SK-MEL-5 (cell line): ENCODE data around the gene OIT3. TPM values are rescaled to one million over a fixed set of nuclear protein-coding genes. Genes with fewer than 3 reads are reported as not detected.
A peak's percentile ranks its signal among the peaks of the same experiment; 100 is the strongest.

Experiments used
- DNase-seq: peaks from one replicate; pipeline ENCODE4 v3.0.0-alpha.2; 2016; ENCODE audit warnings: low read depth, low spot score
- in situ Hi-C: cut with HindIII; loops from 2 replicates; pipeline ENCODE4 v1.10.0; 2016; ENCODE audit warnings: low sequenced_read_pairs, high pct_unique_total_duplicates, low pct_unique_long_range_greater_than_20kb
- polyA plus RNA-seq, 2 experiments: library from polyadenylated mRNA; depleted of rRNA; stranded (reverse); fragments of >200 nt; gene quantifications; 2 replicates each; pipeline ENCODE4 v1.2.3, GENCODE V29; 2015
- total RNA-seq: library from RNA; depleted of rRNA; stranded (reverse); fragments of >200 nt; shearing (Covaris generic); gene quantifications from 2 replicates; pipeline ENCODE4 v1.2.3, GENCODE V29; 2014; rRNA removed

The OIT3 gene
- total RNA-seq: not detected in 2 replicates
- polyA plus RNA-seq (2015; cell fraction: cytosol; rRNA removed): not detected in 2 replicates
- polyA plus RNA-seq (2015; cell fraction: nucleus; rRNA removed): not detected in 2 replicates

- in situ Hi-C loops: no loop called here
- DNase-seq: no peak
These were observed at the start of gene OIT3 for GRCh38 chr10:72893136-72893798. Gene OIT3 (plus strand): TSS chr10:72893739. CDS start chr10:72893799, 60 bp downstream.

DNA sequence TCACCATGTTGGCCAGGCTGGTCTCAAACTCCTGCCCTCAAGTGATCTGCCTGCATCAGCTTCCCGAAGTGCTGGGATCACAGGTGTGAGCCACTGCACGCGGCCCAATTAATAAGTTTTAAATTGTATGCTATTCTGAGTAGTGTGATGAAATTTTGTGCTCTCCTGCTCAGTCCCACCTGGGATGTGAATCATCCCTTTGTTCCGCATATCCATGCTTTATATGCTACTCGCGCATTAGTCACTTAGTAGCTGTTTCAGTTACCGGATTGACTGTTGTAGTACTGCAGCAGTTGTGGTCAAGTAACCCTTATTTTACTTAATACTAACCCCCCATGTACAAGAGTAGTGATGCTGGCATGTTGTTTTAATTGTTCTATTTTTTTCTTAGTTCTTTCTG lies 47.3 kb upstream of the OIT3 start:
- DNase-seq: no peak
- in situ Hi-C loops: no loop called here

GRCh38 chr10:72847681-72848080 lies 45.9 kb upstream of the OIT3 start:
- in situ Hi-C loops: no loop called here
- DNase-seq: no peak

DNA sequence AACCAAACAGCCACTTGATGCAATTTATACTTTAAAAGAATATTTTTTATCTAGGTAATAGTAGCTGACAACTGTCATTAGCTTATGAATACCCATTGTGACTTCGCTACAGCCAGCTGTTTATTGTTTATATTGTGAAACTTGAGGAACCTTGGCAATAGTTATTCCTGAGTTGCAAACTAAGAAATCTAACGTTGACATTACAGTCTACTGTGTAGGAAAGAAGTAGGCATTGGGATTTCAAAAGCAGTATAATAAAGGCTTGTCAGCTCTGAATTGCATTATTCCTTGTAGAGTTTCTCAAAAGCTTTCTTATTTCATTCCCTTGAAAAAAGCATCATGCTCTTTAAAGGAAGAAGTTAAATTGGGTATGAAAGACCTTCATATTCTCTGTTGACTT lies 42.7 kb upstream of the OIT3 start:
- no peak for DNase-seq
- in situ Hi-C loops: no loop called here

DNA sequence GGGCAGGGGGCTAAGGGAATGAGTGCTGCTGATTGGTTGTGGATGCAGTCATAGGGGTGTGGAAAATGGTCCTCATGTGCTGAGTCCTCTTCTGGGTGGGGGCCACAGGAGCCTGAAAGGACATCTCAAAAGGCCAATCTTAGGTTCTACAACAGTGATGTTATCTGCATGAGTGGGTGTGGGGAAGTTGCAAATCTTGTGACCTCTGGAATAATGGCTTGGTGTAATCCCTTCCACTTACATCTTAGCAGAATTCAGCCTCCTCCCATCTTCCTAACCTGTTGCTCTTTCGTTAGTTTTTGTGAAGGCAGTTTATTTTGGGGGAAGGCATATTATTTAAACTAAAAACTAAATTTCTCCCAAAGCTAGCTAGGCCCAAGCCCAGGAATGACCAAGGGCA lies 42.0 kb upstream of the OIT3 start:
- DNase-seq: no peak
- in situ Hi-C loops: no loop called here

GRCh38 chr10:72852508-72852907 lies 41.0 kb upstream of the OIT3 start:
- in situ Hi-C loops: no loop called here
- no peak for DNase-seq

DNA sequence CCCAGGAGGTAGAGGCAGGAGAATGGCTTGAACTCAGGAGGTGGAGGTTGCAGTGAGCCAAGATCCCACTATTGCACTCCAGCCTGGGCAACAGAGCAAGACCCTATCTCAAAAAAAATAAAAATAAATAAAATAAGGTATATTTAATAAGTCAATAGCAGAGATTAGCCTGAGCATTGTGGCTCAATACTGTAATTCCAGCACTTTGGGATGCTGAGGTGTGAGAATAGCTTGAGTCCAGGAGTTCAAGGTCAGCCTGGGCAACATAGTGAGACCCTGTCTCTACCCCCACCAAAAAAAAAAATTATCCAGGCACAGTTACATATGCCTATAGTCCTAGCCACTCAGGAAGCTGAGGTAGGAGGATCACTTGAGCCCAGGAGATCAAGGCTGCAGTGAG lies 38.4 kb upstream of the OIT3 start:
- in situ Hi-C loops: no loop called here
- DNase-seq: no peak

GRCh38 chr10:72855790-72856189 lies 37.7 kb upstream of the OIT3 start:
- DNase-seq: no peak
- in situ Hi-C loops: no loop called here

GRCh38 chr10:72858067-72858466 lies 35.5 kb upstream of the OIT3 start:
- in situ Hi-C loops: no loop called here
- DNase-seq: no peak

DNA sequence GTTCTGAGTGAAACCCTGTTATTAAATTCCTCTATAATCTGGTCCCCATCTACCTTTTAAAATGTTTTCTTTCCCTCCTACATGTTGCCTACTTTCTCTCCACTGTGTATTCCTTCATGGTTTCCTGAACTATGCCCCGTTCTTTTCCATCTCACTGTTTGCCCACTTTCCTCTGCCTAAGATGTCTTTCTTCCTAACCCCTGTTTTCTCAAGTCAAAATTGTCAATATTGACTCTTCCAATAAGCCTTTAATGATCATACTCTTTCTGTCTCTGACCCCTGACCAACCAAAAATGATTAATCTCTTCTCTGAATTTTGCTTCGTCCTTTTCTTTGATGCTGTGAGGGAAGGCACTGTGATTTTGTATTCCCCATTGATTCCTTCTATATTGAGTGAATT lies 30.6 kb upstream of the OIT3 start:
- in situ Hi-C loops: no loop called here
- no peak for DNase-seq

DNA sequence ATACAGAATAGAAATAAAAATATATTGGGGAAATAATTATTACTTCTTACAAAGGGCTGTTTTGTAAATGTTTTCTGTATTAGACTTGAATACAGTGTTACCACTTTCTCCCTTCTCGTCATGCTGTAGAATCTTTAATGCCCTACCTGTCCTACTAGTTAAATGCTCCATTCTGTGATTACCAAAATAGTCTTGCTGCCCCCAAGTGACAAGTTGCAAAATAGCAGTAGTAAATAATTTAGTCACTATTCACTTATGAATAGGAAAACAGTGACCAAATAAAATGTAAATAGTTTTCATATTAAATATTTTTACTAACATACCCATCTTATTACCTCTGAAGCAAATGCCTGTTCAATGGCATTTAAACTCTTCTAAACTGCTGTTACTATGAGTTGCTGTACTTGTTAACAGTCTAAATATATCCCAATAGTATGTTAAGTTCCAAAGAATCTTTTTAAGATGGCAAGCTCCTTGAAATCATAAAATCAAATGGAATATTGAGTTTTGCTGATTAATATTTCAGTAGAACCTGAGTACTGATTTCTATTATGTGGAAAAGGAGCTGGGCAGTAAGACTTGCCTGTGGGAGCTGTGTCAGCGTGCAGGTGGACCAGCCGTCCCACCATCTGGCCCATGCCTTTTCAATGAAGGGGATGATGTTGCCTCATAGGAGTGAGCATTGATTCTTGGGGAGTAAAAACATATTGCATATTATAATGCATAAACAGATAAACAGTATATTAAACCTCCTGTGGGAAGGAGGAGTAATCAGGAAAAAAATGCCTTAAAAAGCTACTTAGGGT lies 18.1 kb upstream of the OIT3 start:
- in situ Hi-C loops: no loop called here
- DNase-seq: peak; percentile 34

DNA sequence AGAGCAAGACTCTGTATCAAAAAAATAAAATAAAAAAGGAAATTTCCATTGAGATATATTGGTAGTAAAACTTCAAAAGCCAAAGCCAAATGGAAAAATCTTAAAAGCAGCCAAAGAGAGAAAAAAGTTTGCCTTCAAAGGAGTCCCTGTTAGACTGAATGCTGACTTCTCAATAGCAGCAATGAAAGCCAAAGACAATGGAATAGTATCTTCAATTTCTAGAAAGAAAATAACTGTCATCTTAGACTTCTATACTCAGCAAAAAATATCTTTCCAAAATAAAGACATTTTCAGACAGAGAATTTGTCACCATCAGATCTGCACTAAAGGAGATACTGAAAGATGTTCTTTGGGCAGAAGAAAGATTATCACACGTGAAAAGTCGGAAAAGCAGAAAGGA lies 14.3 kb upstream of the OIT3 start:
- in situ Hi-C loops: no loop called here
- no peak for DNase-seq

GRCh38 chr10:72881291-72881690 lies 12.2 kb upstream of the OIT3 start:
- in situ Hi-C loops: no loop called here
- DNase-seq: no peak

GRCh38 chr10:72883861-72884260 lies 9.7 kb upstream of the OIT3 start:
- in situ Hi-C loops: no loop called here

GRCh38 chr10:72885953-72886352 lies 7.6 kb upstream of the OIT3 start:
- in situ Hi-C loops: no loop called here
- no peak for DNase-seq

More at GRCh38 chr10:72883861-72884260, 9.7 kb upstream of the OIT3 start:
- DNase-seq: no peak

DNA sequence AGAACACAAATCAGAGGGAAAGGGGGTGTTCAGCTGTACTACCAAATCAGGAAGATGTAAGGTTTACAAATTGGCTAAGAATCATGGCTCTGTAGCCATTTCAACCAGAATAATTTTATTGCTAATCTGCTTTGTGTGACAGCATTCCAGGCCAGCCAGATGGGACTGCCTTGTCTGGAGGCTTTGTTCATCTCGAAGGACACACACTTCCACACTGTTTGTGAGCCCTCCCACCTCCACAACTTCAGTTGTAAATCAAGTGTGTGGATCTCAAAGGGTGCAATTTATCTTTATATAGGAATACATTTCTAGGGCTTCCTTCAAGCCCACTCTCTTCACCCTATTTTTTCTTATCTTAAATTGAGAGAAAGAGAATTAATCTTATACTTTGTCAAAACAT lies 6.9 kb upstream of the OIT3 start:
- in situ Hi-C loops: no loop called here
- no peak for DNase-seq

- in situ Hi-C loops: no loop called here
- DNase-seq: no peak
These were observed 6.5 kb upstream of the OIT3 start for GRCh38 chr10:72887043-72887442.

DNA sequence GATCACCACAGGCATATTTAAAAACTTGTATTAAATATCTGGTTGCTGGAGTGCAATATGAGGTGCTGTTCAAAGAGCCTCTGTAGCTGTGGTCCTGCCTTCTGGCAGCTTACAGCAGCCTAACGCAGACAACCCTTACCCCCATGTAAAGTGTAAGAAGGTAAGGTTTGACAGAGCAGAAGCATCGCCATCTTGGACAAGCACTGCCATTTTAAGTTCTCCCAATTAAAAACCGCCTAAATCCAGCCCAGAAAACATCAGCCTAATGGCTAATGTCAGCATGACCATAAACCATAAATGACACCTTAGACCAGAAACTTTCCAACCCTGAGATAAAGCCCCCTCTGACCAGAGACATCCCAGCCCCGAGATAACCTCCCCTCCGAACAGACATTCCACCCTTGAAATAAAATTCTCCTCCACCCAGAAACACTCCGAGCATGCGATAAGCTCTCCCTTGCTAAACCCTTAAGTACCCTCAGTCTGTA lies 5.3 kb upstream of the OIT3 start:
- in situ Hi-C loops: no loop called here
- DNase-seq: no peak

DNA sequence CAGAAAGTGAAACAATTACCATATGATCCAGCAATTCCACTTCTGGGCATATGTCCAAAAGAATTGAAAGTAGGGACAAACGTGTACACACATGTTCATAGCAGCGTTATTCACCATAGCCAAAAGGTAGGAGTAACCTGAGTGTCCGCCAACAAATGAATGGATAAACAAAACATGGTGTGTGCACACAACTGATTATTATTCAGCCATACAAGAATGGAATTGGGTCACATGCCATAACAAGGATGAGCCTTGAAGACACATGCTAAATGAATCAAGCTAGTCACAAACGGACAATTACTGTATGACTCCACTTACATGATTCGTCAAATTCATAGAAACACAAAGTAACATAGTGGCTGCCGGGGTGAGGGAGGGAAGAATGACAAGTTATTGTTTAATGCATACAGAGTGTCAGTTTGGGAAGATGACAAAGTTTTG lies 4.1 kb upstream of the OIT3 start:
- no peak for DNase-seq
- in situ Hi-C loops: no loop called here
